GM08714 (cell line): Measurements from ENCODE around the gene ARHGAP29.

Experiments used
- H3K4me3 ChIP-seq: fragments of 200-500 bp; sonication (Bioruptor generic); 2 replicates; pipeline ENCODE4 v1.5.1; 2014; ENCODE audit warnings: mild to moderate bottlenecking, low read length, inconsistent platforms
- ZNF274 ChIP-seq: IDR thresholded peaks from 2 replicates; pipeline ENCODE4 v1.6.1; 2012; ENCODE audit warnings: mild to moderate bottlenecking, low read depth, low read length

ARHGAP29 gene

DNA sequence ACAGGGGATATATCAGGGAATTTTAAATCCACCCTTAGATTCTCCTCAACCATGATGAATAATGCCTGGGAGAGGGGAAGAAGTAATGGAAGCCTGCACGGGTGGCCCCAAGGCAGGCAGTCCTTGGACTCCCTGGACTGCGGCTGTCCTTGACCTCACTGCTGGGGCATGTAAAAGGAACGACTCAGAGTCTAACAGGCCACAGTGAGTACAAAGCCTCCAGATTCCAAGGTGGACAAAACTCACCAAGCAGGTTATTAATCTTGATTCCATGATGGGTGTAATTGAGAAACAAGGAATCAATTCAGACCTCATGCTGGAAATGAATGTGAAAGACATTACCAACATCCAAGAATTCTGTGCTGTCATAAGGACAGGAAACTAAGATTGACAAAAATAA is 13.0 kb upstream of the ARHGAP29 start:
- no peak overlapping the region for H3K4me3 ChIP-seq
- no peak for TF ChIP-seq ZNF274

DNA sequence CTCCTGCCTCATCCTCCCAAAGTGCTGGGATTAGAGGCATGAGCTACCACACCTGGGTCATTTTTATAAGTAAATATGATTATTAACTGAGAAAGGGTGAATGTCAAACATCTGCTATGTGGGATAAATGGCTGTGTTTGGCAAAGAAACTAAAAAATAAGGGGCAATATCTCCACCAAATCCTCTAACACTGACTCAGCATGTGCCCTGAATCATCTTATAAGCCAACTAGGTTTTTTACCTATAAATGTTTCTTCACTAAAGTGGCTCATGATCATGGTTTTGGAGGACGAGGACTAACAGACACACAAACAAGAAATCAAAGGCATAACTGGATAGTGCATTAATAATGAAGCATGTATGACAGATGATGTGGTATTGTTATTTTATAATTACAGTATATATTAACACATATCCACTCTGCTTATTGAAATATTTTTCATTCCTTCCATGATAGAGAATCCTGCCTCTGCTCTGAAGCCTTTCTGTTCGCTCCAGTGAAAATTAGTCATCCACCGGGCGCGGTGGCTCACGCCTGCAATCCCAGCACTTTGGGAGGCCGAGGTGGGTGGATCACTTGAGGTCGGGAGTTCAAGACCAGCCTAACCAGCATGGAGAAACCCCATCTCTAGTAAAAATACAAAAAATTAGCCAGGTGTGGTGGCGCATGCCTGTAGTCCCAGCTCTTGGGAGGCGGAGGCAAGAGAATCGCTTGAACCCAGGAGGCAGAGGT is 11.7 kb upstream of the ARHGAP29 start:
- H3K4me3 ChIP-seq: no peak overlapping the region
- no peak for TF ChIP-seq ZNF274

DNA sequence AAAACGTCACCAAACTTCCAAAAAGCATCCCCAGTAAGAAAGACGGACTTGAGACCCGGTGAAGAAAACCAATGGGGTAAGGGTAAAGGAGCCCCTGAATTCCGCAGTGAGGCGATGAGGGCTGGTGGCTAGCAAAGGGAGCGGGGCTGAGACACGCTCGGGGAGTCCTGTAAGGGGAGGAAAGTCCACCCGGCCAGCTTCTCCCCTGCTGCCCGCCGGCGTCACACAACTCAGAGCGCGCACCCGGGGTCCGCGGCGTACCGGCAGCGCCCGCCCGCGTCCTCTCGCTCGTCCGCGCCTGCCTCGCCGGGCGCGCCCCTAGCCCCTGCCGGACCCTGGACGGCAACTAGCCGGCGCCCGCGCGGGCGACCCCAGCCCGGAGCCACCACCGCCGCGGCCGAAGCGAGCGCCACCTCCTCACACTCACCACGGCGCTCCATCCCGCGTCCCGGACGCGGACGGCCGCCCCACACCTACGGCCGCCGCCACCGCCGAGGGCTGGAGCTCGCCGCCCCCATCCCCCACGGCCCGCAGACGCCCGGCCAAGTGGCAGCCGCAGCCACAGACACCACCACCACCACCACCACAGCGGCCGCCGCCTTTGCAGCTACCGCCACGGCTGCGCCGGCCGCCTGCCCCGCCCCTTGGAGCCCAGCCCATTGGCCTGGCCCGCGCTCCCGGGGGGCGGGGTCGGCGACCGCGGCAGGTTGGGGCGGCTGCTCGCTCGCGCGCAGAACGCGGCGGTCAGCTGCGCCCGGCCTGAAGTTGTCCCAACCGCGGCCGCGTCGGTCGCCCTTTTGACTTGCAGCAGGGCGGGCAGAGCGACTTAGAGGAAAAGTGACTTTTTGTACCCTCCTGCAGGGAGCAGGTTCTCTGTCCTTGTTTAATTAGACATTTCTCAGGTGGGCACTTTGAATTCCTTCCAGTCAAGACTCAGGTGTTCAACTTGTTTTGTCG is 10.0 kb upstream of the ARHGAP29 start:
- no peak for TF ChIP-seq ZNF274
- peak overlapping the region; percentile 38; the same call in 1 of the 2 replicates for H3K4me3 ChIP-seq

DNA sequence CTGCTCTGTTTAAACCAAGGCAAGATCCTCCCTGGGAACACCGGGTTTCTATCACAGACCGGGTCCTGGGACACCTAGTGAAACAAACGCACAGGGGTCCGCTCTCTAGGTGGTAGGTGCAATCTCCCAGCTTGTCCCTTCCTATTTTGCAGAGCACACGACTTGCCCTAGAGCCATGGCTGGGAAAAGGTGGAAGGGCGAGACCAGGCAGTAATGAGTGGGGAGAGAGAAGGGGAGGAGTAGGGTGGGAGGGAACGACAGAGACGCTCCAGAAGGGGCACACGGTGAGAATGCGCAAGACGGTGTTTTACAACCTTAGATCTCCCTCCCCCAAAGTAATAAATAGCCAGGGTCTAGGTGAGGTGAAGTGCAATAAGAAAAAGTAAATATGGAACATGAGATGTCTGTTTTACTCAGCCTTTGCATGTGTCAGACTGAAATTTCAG is 9.3 kb upstream of the ARHGAP29 start:
- no peak overlapping the region for H3K4me3 ChIP-seq
- no peak for TF ChIP-seq ZNF274

DNA sequence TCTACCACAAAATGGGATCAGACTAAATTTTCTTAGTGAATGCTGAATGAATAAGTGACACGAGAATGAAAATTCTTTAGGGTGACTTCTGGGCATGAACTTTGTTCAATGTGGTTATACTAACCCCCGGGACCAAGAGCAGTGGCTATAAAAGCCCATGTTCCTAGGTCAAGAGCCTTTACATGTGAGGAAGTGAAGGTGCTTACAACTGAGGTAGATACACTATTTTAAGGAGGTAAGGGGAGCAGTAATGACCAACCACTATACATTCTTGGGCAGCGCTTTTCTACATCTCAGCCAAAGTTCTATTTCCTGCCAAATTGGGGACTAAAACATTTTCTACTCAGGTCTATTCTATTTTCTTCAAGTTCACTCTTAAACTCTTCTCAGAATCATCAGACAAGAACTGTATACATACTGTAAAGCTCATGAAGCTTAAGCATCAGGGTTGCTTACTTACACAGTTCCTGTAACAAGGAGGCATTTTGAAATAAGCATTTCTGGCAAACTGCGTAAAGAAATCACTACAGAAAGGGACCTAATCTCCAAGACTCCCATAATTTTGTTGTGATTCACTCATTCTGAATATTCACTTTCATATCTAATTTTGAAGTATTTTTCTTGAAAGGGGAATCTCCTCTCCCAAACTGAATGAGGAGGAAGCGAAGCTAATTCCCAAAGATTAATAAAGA is 8.5 kb upstream of the ARHGAP29 start:
- H3K4me3 ChIP-seq: no peak overlapping the region
- TF ChIP-seq ZNF274: no peak

DNA sequence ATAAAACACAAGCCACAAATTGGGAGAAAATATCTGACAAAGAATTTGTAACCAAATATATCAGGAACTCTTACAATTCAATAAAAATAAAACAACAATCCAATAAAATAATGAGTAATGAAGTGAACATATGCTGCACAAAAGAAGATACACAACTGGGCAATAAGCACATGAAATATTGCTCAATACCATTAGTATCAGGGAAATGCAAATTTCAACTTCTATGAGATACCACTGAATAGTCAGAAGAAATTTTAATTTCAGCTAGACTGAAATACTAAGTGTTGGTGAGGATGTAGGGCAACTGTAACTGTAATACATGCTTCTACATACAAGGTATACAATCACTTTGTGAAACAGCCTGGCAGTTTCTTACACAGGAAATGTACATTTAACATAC is 7.4 kb upstream of the ARHGAP29 start:
- TF ChIP-seq ZNF274: no peak
- H3K4me3 ChIP-seq: no peak overlapping the region

DNA sequence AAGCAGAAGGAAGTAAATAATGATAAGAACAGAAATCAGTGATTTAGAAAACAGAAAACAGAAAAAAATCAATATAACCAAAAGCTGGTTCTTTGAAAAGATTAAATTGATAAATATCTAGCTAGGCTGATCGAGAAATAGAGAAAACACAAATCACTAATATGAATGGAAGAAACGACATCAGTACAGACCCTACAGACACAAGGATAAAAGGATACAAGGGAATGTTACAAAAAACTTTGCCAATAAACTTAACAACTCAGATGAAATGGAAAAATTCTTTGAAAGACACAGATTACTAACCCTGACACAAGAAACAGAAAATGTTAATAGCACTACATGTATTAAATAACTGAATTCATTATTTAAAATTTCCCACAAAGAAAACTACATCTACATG is 6.3 kb upstream of the ARHGAP29 start:
- no peak overlapping the region for H3K4me3 ChIP-seq
- no peak for TF ChIP-seq ZNF274

DNA sequence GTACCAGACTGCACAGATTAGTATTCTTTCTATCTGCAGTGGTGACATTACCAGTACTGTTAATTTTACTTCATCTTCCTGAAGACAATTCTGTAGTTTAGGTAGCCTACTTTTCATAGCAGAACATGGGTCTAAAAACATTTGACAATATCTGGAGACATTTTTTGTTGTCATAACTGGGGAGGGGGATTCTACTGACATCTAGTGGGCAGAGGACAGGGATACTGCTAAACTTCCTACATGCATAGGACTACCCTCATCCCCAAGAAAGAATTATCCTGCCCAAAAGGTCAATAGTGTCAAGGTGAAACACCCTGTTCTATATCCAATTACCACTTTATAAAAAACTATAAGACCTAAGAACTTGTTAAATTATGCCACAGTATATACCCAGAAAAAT is 3.4 kb upstream of the ARHGAP29 start:
- no peak overlapping the region for H3K4me3 ChIP-seq
- no peak for TF ChIP-seq ZNF274

DNA sequence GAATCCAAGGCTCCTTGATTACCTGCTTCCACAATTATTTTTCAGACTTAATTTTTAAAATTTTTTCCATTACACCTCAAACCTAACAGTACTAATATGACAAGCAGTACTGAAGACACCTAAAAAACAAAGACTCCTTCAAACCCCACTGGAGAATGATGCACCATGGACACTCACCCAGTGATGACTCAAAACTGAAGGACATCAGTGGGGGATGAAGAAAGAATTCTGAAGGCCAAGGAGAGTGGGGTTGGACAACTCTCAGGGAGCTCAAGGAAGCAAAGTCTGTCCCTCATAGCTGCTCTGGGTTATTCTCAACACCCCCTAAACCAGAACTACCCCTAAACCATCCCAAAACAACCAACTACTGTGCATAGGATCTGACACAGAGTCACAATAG is 2.4 kb upstream of the ARHGAP29 start:
- TF ChIP-seq ZNF274: no peak
- no peak overlapping the region for H3K4me3 ChIP-seq

DNA sequence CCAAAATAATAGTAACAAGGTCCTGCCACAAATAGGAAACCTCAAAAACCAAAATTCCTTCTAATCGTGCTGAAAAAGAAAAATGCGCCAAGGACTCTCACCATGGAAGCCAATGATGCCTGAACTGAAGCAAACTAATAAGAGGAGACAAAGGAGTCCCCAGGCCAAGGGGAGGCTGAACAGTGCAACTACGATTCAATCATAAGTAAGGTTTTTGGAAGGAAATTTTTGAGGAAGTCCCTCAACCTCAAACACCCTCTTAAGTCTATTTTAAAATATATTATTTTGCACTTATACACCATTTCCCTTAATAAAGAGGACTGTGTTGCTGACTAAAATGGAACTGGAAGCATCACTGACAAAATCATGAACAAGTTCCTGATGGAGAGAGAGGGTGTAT is 1.7 kb upstream of the ARHGAP29 start:
- H3K4me3 ChIP-seq: no peak overlapping the region
- no peak for TF ChIP-seq ZNF274

DNA sequence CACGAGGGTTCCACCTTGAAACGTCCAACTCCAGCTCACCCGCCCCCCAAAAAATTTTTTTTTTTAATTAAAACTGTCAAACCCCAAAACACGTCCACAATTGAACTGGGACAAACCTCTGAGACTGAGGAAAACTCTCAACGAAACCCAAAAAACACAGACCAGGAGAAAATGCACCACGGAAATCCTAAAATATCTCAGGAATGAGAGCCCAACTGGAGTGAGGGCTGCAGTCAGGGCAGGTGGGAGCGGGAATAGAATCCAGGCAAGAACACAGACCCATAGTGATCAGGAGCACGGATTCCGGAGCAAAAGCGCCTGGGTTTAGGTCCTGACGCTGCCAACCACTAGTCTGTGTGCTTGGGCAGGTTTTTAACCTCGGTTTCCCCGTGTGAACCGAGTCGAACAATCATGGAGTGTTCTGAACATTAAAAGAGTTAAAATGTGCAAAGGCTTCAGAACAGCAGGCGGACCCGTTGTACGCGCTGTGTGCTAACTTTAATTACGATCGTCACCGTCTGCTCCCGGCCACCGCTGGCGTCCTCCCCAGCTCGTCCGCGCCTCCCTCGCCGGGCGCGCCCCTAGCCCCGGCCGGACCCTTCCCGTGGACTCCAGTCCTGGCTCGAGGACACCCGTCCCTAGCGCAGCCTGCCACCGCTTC is 624 bp downstream of the ARHGAP29 start:
- H3K4me3 ChIP-seq: peak overlapping the region; percentile 51
- TF ChIP-seq ZNF274: no peak

DNA sequence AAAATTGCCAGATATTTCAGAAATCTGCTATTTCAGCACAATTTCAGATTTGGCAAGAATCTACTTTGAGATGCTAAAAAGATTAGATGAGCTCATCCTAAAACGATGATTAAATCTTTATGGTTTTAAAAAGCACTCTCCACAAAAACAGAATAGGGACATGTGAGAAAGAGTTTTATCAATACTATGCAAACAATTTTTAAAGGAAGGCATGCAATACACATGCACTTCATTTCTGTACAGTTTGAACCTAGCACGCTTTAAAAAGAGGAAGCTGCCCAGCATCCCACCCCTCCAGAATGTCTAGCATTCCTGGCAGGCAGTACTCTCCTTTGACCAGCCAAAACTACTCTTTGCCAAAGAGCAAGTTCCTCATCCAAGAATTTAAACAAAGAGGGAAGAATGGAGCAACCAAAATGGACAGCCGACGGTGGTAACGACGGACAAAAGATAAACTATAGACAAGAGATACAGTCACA is 1.3 kb downstream of the ARHGAP29 start:
- H3K4me3 ChIP-seq: peak overlapping the region; percentile 51; the same call in 1 of the 2 replicates
- no peak for TF ChIP-seq ZNF274

DNA sequence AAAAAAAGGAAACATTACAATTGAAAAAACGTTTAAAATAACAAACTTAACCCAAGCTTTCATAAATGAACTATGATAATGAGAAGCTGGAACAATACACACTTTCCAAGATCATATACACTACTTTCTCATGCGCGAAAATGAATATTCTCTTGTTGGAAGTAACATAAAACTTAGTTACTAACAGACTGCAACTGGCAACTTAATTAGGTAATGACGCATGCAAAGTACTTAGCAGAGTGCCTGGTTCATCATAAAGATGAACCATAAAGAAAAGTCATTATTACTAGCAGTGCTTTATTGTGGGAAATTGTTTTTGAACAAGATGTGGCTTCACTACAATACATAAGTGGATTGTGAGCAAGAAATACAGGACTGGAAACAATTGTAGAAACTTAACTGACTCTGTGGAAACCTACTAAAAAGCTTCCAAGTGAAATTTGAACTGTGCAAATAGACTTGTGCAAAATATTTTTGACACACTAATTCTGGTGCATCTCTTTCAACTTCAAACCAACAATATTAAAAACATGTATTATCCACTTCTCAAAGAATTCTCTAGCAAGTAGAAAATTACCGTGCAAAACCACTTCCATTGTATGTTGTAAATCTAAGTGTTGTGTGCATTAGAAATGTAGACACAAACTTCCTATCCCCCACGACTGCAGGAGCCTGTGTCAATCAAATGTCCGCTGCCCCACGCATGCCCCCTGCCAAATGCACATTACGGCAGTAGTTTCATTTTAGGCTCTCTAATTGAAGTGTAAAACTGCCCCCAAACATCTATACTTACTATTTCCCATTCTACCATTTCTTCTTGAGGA is 2.0 kb downstream of the ARHGAP29 start:
- H3K4me3 ChIP-seq: peak overlapping the region; percentile 7; the same call in 1 of the 2 replicates
- TF ChIP-seq ZNF274: no peak

DNA sequence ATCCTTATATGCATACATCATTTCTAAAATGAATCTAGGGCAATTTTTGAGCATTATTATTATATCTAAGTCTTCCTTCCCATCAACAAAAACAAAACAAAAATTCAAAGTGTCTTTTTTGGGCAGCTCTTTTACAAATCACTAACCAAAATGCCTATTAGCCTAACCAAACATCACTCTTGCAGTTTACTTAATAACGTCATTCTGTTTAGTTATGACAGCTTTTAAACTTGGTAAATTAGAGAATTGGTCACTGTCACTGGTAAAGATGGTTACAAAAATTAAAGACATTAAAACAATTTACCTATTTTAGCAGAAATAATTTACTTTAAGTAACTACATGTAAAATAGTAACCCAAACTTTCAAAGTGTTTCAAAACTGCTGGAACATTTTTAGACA is 2.8 kb downstream of the ARHGAP29 start:
- no peak overlapping the region for H3K4me3 ChIP-seq
- no peak for TF ChIP-seq ZNF274
